ENCODE results near the gene ANKFN1. TPM values are rescaled to one million over a fixed set of nuclear protein-coding genes. Genes with fewer than 3 reads are reported as not detected.

The ANKFN1 gene
- polyA plus RNA-seq, 1 donor, result 0.93 TPM

GRCh38 chr17:56502120-56502654, 348.9 kb downstream of the ANKFN1 start:
- no peak for DNase-seq

GRCh38 chr17:56505154-56505756, 352.0 kb downstream of the ANKFN1 start:
- no peak for DNase-seq

- DNase-seq, result no peak
Observed at GRCh38 chr17:56506349-56506748, 353.1 kb downstream of the ANKFN1 start.

GRCh38 chr17:56510554-56511342, 357.5 kb downstream of the ANKFN1 start:
- DNase-seq, result no peak

GRCh38 chr17:56514264-56514663, 361.0 kb downstream of the ANKFN1 start:
- DNase-seq, result no peak

- no peak for DNase-seq
Observed at GRCh38 chr17:56514899-56515298, 361.6 kb downstream of the ANKFN1 start.

- DNase-seq, result no peak
Observed at GRCh38 chr17:56521414-56522141, 368.3 kb downstream of the ANKFN1 start.

GRCh38 chr17:56523042-56523441, 369.8 kb downstream of the ANKFN1 start:
- DNase-seq, result no peak

GRCh38 chr17:56528696-56529095, 375.4 kb downstream of the ANKFN1 start:
- DNase-seq, result peak; percentile 21

GRCh38 chr17:56532926-56533325, 379.7 kb downstream of the ANKFN1 start:
- DNase-seq, result no peak

- DNase-seq, result no peak
Observed at GRCh38 chr17:56536766-56537165, 383.5 kb downstream of the ANKFN1 start.

- DNase-seq, result no peak
Observed at GRCh38 chr17:56540836-56541235, 387.6 kb downstream of the ANKFN1 start.

- DNase-seq, result no peak
Observed at GRCh38 chr17:56543280-56543679, 390.0 kb downstream of the ANKFN1 start.

- no peak for DNase-seq
Observed at GRCh38 chr17:56545106-56545505, 391.8 kb downstream of the ANKFN1 start.

- no peak for DNase-seq
Observed at GRCh38 chr17:56545930-56546329, 392.7 kb downstream of the ANKFN1 start.

GRCh38 chr17:56548661-56549060, 395.4 kb downstream of the ANKFN1 start:
- DNase-seq, result no peak

GRCh38 chr17:56549501-56549900, 396.2 kb downstream of the ANKFN1 start:
- no peak for DNase-seq

GRCh38 chr17:56557682-56558081, 404.4 kb downstream of the ANKFN1 start:
- no peak for DNase-seq

GRCh38 chr17:56558088-56558487, 404.8 kb downstream of the ANKFN1 start:
- DNase-seq, result no peak
